K562 (cell line): ENCODE results near the gene NTM. TPM values are rescaled to one million over a fixed set of nuclear protein-coding genes. Genes with fewer than 3 reads are reported as not detected.

ENCODE experiments used
- ATAC-seq: fragments of 200-7000 bp; cut with Tn5 transposase; 3 replicates; pipeline ENCODE4 v1.9.1; 2020; ENCODE audit warnings: moderate library complexity
- BruUV-seq: library from RNA; stranded (reverse); fragments of 400-500 nt; replicated peaks from 2 replicates; lab custom pipeline; 2021; lab: Mats Ljungman, UMichigan
- CTCF ChIA-PET: fragments of 300-600 bp; formaldehyde crosslinking; extraction: SDS; loops from one replicate; lab custom pipeline; 2021; ENCODE audit warnings: low intra/inter-chr PET ratio; lab: Yijun Ruan, JAX
- POLR2A ChIA-PET: fragments of 300-600, 350-650 bp; sonication (Branson Sonifier 250); formaldehyde crosslinking; extraction: SDS; loops from one replicate; lab custom pipeline; 2021; ENCODE audit warnings: antibody characterized with exemption, inconsistent platforms; lab: Yijun Ruan, JAX
- DNase-seq, 4 experiments: peaks; one replicate each; pipeline versions ENCODE4 v3.0.0 to v3.0.0-alpha.2; 2011 to 2018; ENCODE audit warnings: low spot score in 3 of 4, mixed read lengths in 3 of 4; ENCODE audit errors: extremely low read depth in 1 of 4
- FAIRE-seq: peaks from 2 replicates; lab custom pipeline; 2011; peaks lifted over from hg19 to GRCh38; lab: Jason Lieb, UNC
- H2AFZ ChIP-seq: 2 replicates; pipeline ENCODE4 v1.6.0; 2011; ENCODE audit warnings: low read depth, low read length, control low read depth, inconsistent platforms
- H3K27ac ChIP-seq: fragments of 200-600 bp; 3 replicates; pipeline ENCODE4 v1.8.0; 2011; ENCODE audit warnings: low read depth, mild to moderate bottlenecking, control low read depth, inconsistent platforms, low read length, moderate library complexity, mixed read lengths; ENCODE audit errors: extremely low read depth
- H3K27me3 ChIP-seq, 2 experiments: fragments of 300-600 bp in 1 of 2; 2 replicates in 1 of 2; 3 replicates in 1 of 2; pipeline versions ENCODE4 v1.6.0 to v1.8.0; 2011; ENCODE audit warnings: inconsistent platforms in 2 of 2, low read length in 2 of 2, mild to moderate bottlenecking in 1 of 2, mixed read lengths in 1 of 2, moderate library complexity in 1 of 2; ENCODE audit not compliant: control insufficient read depth in 2 of 2, insufficient read depth in 2 of 2
- H3K36me3 ChIP-seq: fragments of 300-600 bp; 3 replicates; pipeline ENCODE4 v1.8.0; 2011; ENCODE audit warnings: mild to moderate bottlenecking, low read length, inconsistent platforms; ENCODE audit not compliant: control insufficient read depth, insufficient read depth
- H3K4me1 ChIP-seq, 2 experiments: fragments of 200-600 bp in 1 of 2; replicated peaks in 1 of 2; 2 replicates in 1 of 2; 3 replicates in 1 of 2; pipeline versions ENCODE4 v1.5.1 to v1.8.0; 2011; ENCODE audit warnings: inconsistent platforms in 2 of 2, low read length in 2 of 2, mild to moderate bottlenecking in 1 of 2, mixed read lengths in 1 of 2, moderate library complexity in 1 of 2; ENCODE audit not compliant: control insufficient read depth in 2 of 2, insufficient read depth in 2 of 2
- H3K4me2 ChIP-seq: 2 replicates; pipeline ENCODE4 v1.6.1; 2011; ENCODE audit warnings: low read length, control low read depth, inconsistent platforms, mixed read lengths; ENCODE audit not compliant: insufficient read depth
- H3K4me3 ChIP-seq: fragments of 200-600 bp; sonication (generic), shearing (Covaris generic); 2 replicates; pipeline ENCODE4 v1.5.1; 2016; ENCODE audit warnings: control low read depth, inconsistent platforms
- H3K79me2 ChIP-seq: fragments of 200-600 bp; 3 replicates; pipeline ENCODE4 v1.8.0; 2011; ENCODE audit warnings: low read length, inconsistent platforms; ENCODE audit not compliant: control insufficient read depth, insufficient read depth
- H3K9ac ChIP-seq, 2 experiments: 2 replicates each; pipeline versions ENCODE4 v1.6.0 to v1.6.1; 2011; ENCODE audit warnings: low read depth in 2 of 2, low read length in 2 of 2, control low read depth in 1 of 2, inconsistent platforms in 1 of 2, mild to moderate bottlenecking in 1 of 2, mixed read lengths in 1 of 2; ENCODE audit not compliant: insufficient read depth in 1 of 2
- H3K9me1 ChIP-seq: one replicate; pipeline ENCODE4 v1.6.0; 2011; ENCODE audit warnings: inconsistent platforms, mild to moderate bottlenecking, low read length, moderate library complexity; ENCODE audit not compliant: control insufficient read depth, insufficient read depth
- H3K9me3 ChIP-seq: replicated peaks from 2 replicates; pipeline ENCODE4 v1.5.1; 2011; ENCODE audit warnings: low read depth, low read length, inconsistent platforms; ENCODE audit not compliant: control insufficient read depth, insufficient read depth
- H4K20me1 ChIP-seq: replicated peaks from 2 replicates; pipeline ENCODE4 v1.6.1; 2011; ENCODE audit warnings: low read length, inconsistent platforms, mixed read lengths; ENCODE audit not compliant: control insufficient read depth, insufficient read depth
- ELF4 ChIP-seq: fragments of 450-650 bp; formaldehyde crosslinking; IDR thresholded peaks from 2 replicates; pipeline ENCODE4 v1.4.0; 2022; ENCODE audit warnings: missing genetic modification characterization
- TAF9B ChIP-seq: fragments of 450-650 bp; IDR thresholded peaks from 2 replicates; pipeline ENCODE4 v1.6.1; 2018; ENCODE audit warnings: mild to moderate bottlenecking; ENCODE audit not compliant: partially characterized antibody
- ZNF41 ChIP-seq: fragments of 250-450 bp; sonication (Bioruptor Pico); conservative IDR thresholded peaks from 2 replicates; pipeline ENCODE4 v1.4.0; 2020; ENCODE audit warnings: mild to moderate bottlenecking
- WGBS: fragments of 100-300 bp; shearing (Covaris generic); methylation state at CpG from one replicate; pipeline ENCODE4 v1.1.6; 2016; ENCODE audit warnings: low coverage, mixed read lengths; ENCODE audit not compliant: insufficient coverage; ENCODE audit errors: missing lambda C conversion rate; 5-methylcytosine and 5-hydroxymethylcytosine counted together
- in situ Hi-C: fragments of 300-500 bp; cut with MboI; formaldehyde crosslinking; loops from 4 replicates; pipeline ENCODE4 v1.15.0; 2018; ENCODE audit warnings: inconsistent platforms, mixed read lengths
- intact Hi-C: fragments of 100-400 bp; cut with micrococcal nuclease; formaldehyde crosslinking; loops from 2 replicates; pipeline ENCODE4 v1.14.2; 2022
- polyA plus RNA-seq, 8 experiments: library from polyadenylated mRNA; depleted of rRNA in 4 of 8; stranded (reverse) in 5 of 8; unstranded in 3 of 8; fragments of >200 nt; fragmentation: Nextera tagmentation in 2 of 8; fragmentation: Illumina TruSeq in 1 of 8; extraction: Ambion mirVana in 2 of 8; extraction: Trizol in 1 of 8; gene quantifications; 2 replicates each; pipeline versions ENCODE4 v1.2.1 to v1.2.3, GENCODE V29; 2011 to 2014; ENCODE audit warnings: inconsistent platforms in 1 of 8, missing spikeins in 1 of 8
- total RNA-seq, 7 experiments: library from RNA; depleted of rRNA in 6 of 7; stranded (reverse); fragments of >200 nt in 6 of 7; fragmentation: Illumina TruSeq in 2 of 7; extraction: Trizol in 2 of 7; gene quantifications; 2 replicates each; pipeline versions ENCODE4 v1.2.1 to v1.2.3, GENCODE V29; 2011 to 2021; ENCODE audit warnings: low replicate concordance in 1 of 7
- TF ChIP-seq, protein P1 (sequence below): fragments of 450-650 bp; IDR thresholded peaks from 2 replicates; pipeline ENCODE4 v1.6.1; 2016
- TF ChIP-seq, protein P2 (sequence below), 3 experiments: IDR thresholded peaks in 2 of 3; conservative IDR thresholded peaks in 1 of 3; 2 replicates each; pipeline ENCODE4 v1.5.1; 2011 to 2012; ENCODE audit warnings: low read length in 3 of 3, mild to moderate bottlenecking in 3 of 3, control low read depth in 2 of 3, improper control_type of control experiment in 1 of 3, inconsistent platforms in 1 of 3, low read depth in 1 of 3, mixed read lengths in 1 of 3, moderate library complexity in 1 of 3; ENCODE audit not compliant: insufficient read depth in 2 of 3

Gene NTM
- total and polyA plus RNA-seq, 9 of the 15 experiments (the other 6 are each of a cell fraction or from before 2014, with no cell fraction given) = not detected

DNA sequence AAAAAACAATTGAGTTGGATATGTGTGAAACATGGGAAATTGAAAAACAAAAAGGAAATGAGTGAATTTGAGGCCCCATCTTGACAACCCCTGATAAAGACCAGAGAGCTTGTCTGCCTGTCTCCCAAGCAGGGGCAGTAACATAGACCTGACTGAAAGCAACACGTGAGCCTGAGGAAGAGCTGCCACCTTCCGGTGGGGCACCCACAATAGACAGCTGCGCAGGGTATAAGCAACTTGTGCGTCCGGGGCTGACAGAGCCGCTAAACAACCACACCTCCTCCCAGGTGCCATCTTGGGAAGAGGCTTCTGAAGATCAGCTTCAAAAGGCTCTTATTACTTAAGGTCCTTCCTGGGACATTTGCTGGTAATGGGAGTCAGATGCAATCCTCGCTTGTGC, 166.8 kb downstream of the NTM start:
- H3K27me3 ChIP-seq = no peaks in the 10 kb centered on the region
- TF ChIP-seq ELF4 (CRISPR knock-in tag) (no peak), TAF9B (no peak), ZNF41 (CRISPR knock-in tag) (no peak)
- TF ChIP-seq, protein P1, sequence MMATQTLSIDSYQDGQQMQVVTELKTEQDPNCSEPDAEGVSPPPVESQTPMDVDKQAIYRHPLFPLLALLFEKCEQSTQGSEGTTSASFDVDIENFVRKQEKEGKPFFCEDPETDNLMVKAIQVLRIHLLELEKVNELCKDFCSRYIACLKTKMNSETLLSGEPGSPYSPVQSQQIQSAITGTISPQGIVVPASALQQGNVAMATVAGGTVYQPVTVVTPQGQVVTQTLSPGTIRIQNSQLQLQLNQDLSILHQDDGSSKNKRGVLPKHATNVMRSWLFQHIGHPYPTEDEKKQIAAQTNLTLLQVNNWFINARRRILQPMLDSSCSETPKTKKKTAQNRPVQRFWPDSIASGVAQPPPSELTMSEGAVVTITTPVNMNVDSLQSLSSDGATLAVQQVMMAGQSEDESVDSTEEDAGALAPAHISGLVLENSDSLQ = no peak
- TF ChIP-seq, protein P2, sequence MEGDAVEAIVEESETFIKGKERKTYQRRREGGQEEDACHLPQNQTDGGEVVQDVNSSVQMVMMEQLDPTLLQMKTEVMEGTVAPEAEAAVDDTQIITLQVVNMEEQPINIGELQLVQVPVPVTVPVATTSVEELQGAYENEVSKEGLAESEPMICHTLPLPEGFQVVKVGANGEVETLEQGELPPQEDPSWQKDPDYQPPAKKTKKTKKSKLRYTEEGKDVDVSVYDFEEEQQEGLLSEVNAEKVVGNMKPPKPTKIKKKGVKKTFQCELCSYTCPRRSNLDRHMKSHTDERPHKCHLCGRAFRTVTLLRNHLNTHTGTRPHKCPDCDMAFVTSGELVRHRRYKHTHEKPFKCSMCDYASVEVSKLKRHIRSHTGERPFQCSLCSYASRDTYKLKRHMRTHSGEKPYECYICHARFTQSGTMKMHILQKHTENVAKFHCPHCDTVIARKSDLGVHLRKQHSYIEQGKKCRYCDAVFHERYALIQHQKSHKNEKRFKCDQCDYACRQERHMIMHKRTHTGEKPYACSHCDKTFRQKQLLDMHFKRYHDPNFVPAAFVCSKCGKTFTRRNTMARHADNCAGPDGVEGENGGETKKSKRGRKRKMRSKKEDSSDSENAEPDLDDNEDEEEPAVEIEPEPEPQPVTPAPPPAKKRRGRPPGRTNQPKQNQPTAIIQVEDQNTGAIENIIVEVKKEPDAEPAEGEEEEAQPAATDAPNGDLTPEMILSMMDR (IDR thresholded peaks at IDR 0.05 in 2 of 3, conservative IDR thresholded peaks at IDR 0.05 in 1 of 3; ENCODE audit: insufficient read depth in 2 of 3, low read depth in 1 of 3, low read length in 3 of 3) = peak in 2 of 3 experiments; percentile 10 to 18; a peak in 1 of 6 replicates
- no TSS peak for BruUV-seq
- H3K4me3 ChIP-seq = no peak overlapping the region
- 0 out of 2 replicates have a peak, but pooled peaks cover 4% of the 10 kb centered on the region for H4K20me1 ChIP-seq
- intact Hi-C loops (no loop called here), in situ Hi-C loops (no loop called here)
- FAIRE-seq (no peak), ATAC-seq (peak; percentile 59; the same call in 2 of the 3 replicates), DNase-seq (peak in 1 of 4 experiments; percentile 6)
- H3K4me2 ChIP-seq = no peak overlapping the region
- CTCF ChIA-PET = no interaction called here
- POLR2A ChIA-PET = interaction anchor here (0.5 to 0.9 kb wide), 2 partner anchors 14 to 445 kb away, joined by 3 read pairs; no protein-coding TSS in a partner anchor
- no peaks in the 10 kb centered on the region for H3K9me3 ChIP-seq
- no peaks in the 10 kb centered on the region for H3K79me2 ChIP-seq
- H3K27ac ChIP-seq = no peak overlapping the region
- 0% methylated on average over 6 of the region's 7 CpGs for WGBS
- H3K9ac ChIP-seq = no peak overlapping the region
- no peaks in the 10 kb centered on the region for H3K9me1 ChIP-seq
- H3K4me1 ChIP-seq = no peaks in the 10 kb centered on the region
- no peaks in the 10 kb centered on the region for H3K36me3 ChIP-seq
- H2AFZ ChIP-seq = no peak overlapping the region
